HEK293 (cell line): ENCODE measurements around the gene CLINT1.

Source experiments
- CTCF ChIP-seq: fragments of 450-650 bp; formaldehyde crosslinking; IDR thresholded peaks from 2 replicates; pipeline ENCODE4 v1.5.1; 2016; ENCODE audit warnings: missing biosample characterization, missing genetic modification characterization
- GFI1B ChIP-seq: fragments of 450-650 bp; formaldehyde crosslinking; IDR thresholded peaks from 2 replicates; pipeline ENCODE4 v1.5.1; 2016; ENCODE audit warnings: missing biosample characterization, missing genetic modification characterization
- PRDM10 ChIP-seq: fragments of 450-650 bp; formaldehyde crosslinking; IDR thresholded peaks from 2 replicates; pipeline ENCODE4 v1.5.1; 2016; ENCODE audit warnings: missing biosample characterization, missing genetic modification characterization
- REST ChIP-seq: fragments of 450-650 bp; formaldehyde crosslinking; IDR thresholded peaks from 2 replicates; pipeline ENCODE4 v1.5.1; 2016; ENCODE audit warnings: missing biosample characterization, missing genetic modification characterization
- ZBTB49 ChIP-seq: fragments of 450-650 bp; formaldehyde crosslinking; IDR thresholded peaks from 2 replicates; pipeline ENCODE4 v1.5.1; 2016; ENCODE audit warnings: missing biosample characterization, missing genetic modification characterization, low read depth
- ZNF184 ChIP-seq: fragments of 450-650 bp; IDR thresholded peaks from 2 replicates; pipeline ENCODE4 v1.5.1; 2018; ENCODE audit warnings: missing biosample characterization, mild to moderate bottlenecking, missing genetic modification characterization
- ZNF26 ChIP-seq: fragments of 450-650 bp; formaldehyde crosslinking; IDR thresholded peaks from 2 replicates; pipeline ENCODE4 v1.5.1; 2016; ENCODE audit warnings: missing biosample characterization, missing genetic modification characterization
- ZNF274 ChIP-seq, 2 experiments: fragments of 200-500 bp in 1 of 2; fragments of 450-650 bp in 1 of 2; sonication (Bioruptor generic) in 1 of 2; formaldehyde crosslinking in 1 of 2; IDR thresholded peaks; 2 replicates each; pipeline versions ENCODE4 v1.5.1 to v1.6.1; 2014 to 2016; ENCODE audit warnings: borderline replicate concordance in 1 of 2, inconsistent platforms in 1 of 2, low read length in 1 of 2, missing biosample characterization in 1 of 2, missing genetic modification characterization in 1 of 2
- ZNF280D ChIP-seq: fragments of 450-650 bp; formaldehyde crosslinking; IDR thresholded peaks from 2 replicates; pipeline ENCODE4 v1.5.1; 2016; ENCODE audit warnings: missing biosample characterization, missing genetic modification characterization
- ZNF488 ChIP-seq: fragments of 450-650 bp; formaldehyde crosslinking; IDR thresholded peaks from 2 replicates; pipeline ENCODE4 v1.5.1; 2016; ENCODE audit warnings: missing biosample characterization, missing genetic modification characterization
- ZNF623 ChIP-seq: fragments of 450-650 bp; formaldehyde crosslinking; IDR thresholded peaks from 2 replicates; pipeline ENCODE4 v1.5.1; 2016; ENCODE audit warnings: missing biosample characterization, missing genetic modification characterization
- ZNF626 ChIP-seq: fragments of 450-650 bp; sonication (Bioruptor Pico); formaldehyde crosslinking; IDR thresholded peaks from 2 replicates; pipeline ENCODE4 v1.5.1; 2018; ENCODE audit warnings: missing biosample characterization, missing genetic modification characterization, inconsistent platforms
- ZNF645 ChIP-seq: fragments of 450-650 bp; formaldehyde crosslinking; IDR thresholded peaks from 2 replicates; pipeline ENCODE4; 2016; ENCODE audit warnings: missing biosample characterization, missing genetic modification characterization

GRCh38 chr5:157870837-157871834 is 12.2 kb upstream of the CLINT1 start:
- TF ChIP-seq ZNF26 (no peak), ZBTB49 (tag by site-specific recombination) (no peak), CTCF (tag by site-specific recombination) (0 out of 2 replicates have a peak, but pooled peaks have one; percentile 18), ZNF274 (IDR thresholded peaks at IDR 0.05; ENCODE audit: low read length) (no peak), ZNF274 (tag by site-specific recombination; IDR thresholded peaks at IDR 0.05; ENCODE audit: borderline replicate concordance) (no peak), ZNF280D (tag by site-specific recombination) (no peak), GFI1B (no peak), REST (tag by site-specific recombination) (no peak), ZNF488 (no peak), ZNF645 (tag by site-specific recombination) (no peak), ZNF184 (tag by site-specific recombination) (no peak), PRDM10 (tag by site-specific recombination) (peak; percentile 46; the same call in 1 of the 2 replicates), ZNF626 (tag by site-specific recombination) (no peak), ZNF623 (tag by site-specific recombination) (no peak)
